IMR-90 (cell line): ENCODE data around the gene TACC2. TPM values are rescaled to one million over a fixed set of nuclear protein-coding genes. Genes with fewer than 3 reads are reported as not detected.

Source experiments
- ATAC-seq: fragments of 200-7000 bp; cut with Tn5 transposase; 2 replicates; pipeline ENCODE4 v1.9.1; 2020; ENCODE audit warnings: low read depth, mild to moderate bottlenecking, moderate library complexity
- BruUV-seq: library from RNA; stranded (reverse); fragments of 400-500 nt; replicated peaks from 2 replicates; lab custom pipeline; 2021; lab: Mats Ljungman, UMichigan
- CTCF ChIA-PET: fragments of 300-600 bp; formaldehyde crosslinking; extraction: SDS; loops from one replicate; lab custom pipeline; 2021; ENCODE audit warnings: antibody characterized with exemption; lab: Yijun Ruan, JAX
- POLR2A ChIA-PET: fragments of 300-600 bp; sonication (Branson Sonifier 250); formaldehyde crosslinking; loops from one replicate; lab custom pipeline; 2022; ENCODE audit warnings: antibody characterized with exemption; ENCODE audit not compliant: unreplicated experiment; lab: Charles Lee
- DNase-seq: peaks from one replicate; pipeline ENCODE4 v3.0.0; 2013
- H2AFZ ChIP-seq: replicated peaks from 2 replicates; pipeline ENCODE3; 2013; ENCODE audit warnings: low read length, mild to moderate bottlenecking; ENCODE audit not compliant: poor library complexity
- H2AK5ac ChIP-seq: 2 replicates; pipeline ENCODE4 v1.6.1; 2013; ENCODE audit warnings: low read depth, low read length, inconsistent platforms
- H2AK9ac ChIP-seq: replicated peaks from 2 replicates; pipeline ENCODE3; 2013; ENCODE audit warnings: mild to moderate bottlenecking, low read depth, low read length, moderate library complexity; ENCODE audit not compliant: poor library complexity
- H2BK120ac ChIP-seq: 2 replicates; pipeline ENCODE4 v1.6.1; 2013; ENCODE audit warnings: low read depth, low read length, inconsistent platforms
- H2BK15ac ChIP-seq: 3 replicates; pipeline ENCODE4 v1.6.1; 2013; ENCODE audit warnings: low read depth, low read length, inconsistent platforms
- H2BK20ac ChIP-seq: 2 replicates; pipeline ENCODE4 v1.6.1; 2013; ENCODE audit warnings: low read depth, mild to moderate bottlenecking, inconsistent platforms, low read length, moderate library complexity
- H2BK5ac ChIP-seq: 2 replicates; pipeline ENCODE4 v1.6.1; 2013; ENCODE audit warnings: mild to moderate bottlenecking, low read depth, low read length, inconsistent platforms; ENCODE audit not compliant: poor library complexity, severe bottlenecking
- H3K14ac ChIP-seq: replicated peaks from 2 replicates; pipeline ENCODE4 v1.6.1; 2013; ENCODE audit warnings: low read depth, low read length, inconsistent platforms
- H3K18ac ChIP-seq: 2 replicates; pipeline ENCODE4 v1.6.1; 2013; ENCODE audit warnings: low read depth, low read length, control low read depth
- H3K23ac ChIP-seq: 2 replicates; pipeline ENCODE4 v1.6.1; 2013; ENCODE audit warnings: low read depth, low read length, inconsistent platforms
- H3K27ac ChIP-seq: 2 replicates; pipeline ENCODE4 v1.5.1; 2013; ENCODE audit warnings: mild to moderate bottlenecking, control low read depth, low read length; ENCODE audit not compliant: insufficient read depth
- H3K27me3 ChIP-seq: 2 replicates; pipeline ENCODE4 v1.6.1; 2013; ENCODE audit warnings: low read length; ENCODE audit not compliant: control insufficient read depth, insufficient read depth
- H3K36me3 ChIP-seq: 2 replicates; pipeline ENCODE4 v1.6.1; 2013; ENCODE audit warnings: low read length, mixed read lengths; ENCODE audit not compliant: control insufficient read depth, insufficient read depth
- H3K4ac ChIP-seq: 2 replicates; pipeline ENCODE4 v1.6.1; 2013; ENCODE audit warnings: low read depth, low read length, inconsistent platforms
- H3K4me1 ChIP-seq: 2 replicates; pipeline ENCODE4 v1.6.1; 2013; ENCODE audit warnings: low read length, mixed read lengths; ENCODE audit not compliant: control insufficient read depth, insufficient read depth
- H3K4me2 ChIP-seq: 2 replicates; pipeline ENCODE4 v1.6.1; 2013; ENCODE audit warnings: low read depth, mild to moderate bottlenecking, control low read depth, low read length, moderate library complexity
- H3K4me3 ChIP-seq: 2 replicates; pipeline ENCODE4 v1.5.1; 2013; ENCODE audit warnings: low read depth, mild to moderate bottlenecking, control low read depth, low read length, moderate library complexity; ENCODE audit not compliant: insufficient read depth
- H3K56ac ChIP-seq: 2 replicates; pipeline ENCODE4 v1.6.1; 2013; ENCODE audit warnings: low read length, inconsistent platforms; ENCODE audit not compliant: insufficient read depth; ENCODE audit errors: extremely low read depth
- H3K79me1 ChIP-seq, 2 experiments: 2 replicates each; pipeline ENCODE4 v1.6.1; 2013; ENCODE audit warnings: low read length in 2 of 2, inconsistent platforms in 1 of 2, low read depth in 1 of 2
- H3K9ac ChIP-seq: 2 replicates; pipeline ENCODE4 v1.6.1; 2013; ENCODE audit warnings: low read depth, low read length, control low read depth
- H3K9me1 ChIP-seq: 2 replicates; pipeline ENCODE4 v1.6.1; 2013; ENCODE audit warnings: low read length, inconsistent platforms; ENCODE audit not compliant: insufficient read depth
- H3K9me3 ChIP-seq: 2 replicates; pipeline ENCODE4 v1.6.1; 2013; ENCODE audit warnings: low read length; ENCODE audit not compliant: control insufficient read depth, insufficient read depth
- H4K20me1 ChIP-seq: 2 replicates; pipeline ENCODE4 v1.6.1; 2013; ENCODE audit warnings: low read length, inconsistent platforms; ENCODE audit not compliant: insufficient read depth
- H4K5ac ChIP-seq: 2 replicates; pipeline ENCODE4 v1.6.1; 2013; ENCODE audit warnings: mild to moderate bottlenecking, low read depth, low read length, control low read depth
- H4K8ac ChIP-seq, 2 experiments: 2 replicates each; pipeline ENCODE4 v1.6.1; 2013; ENCODE audit warnings: low read depth in 2 of 2, low read length in 2 of 2, control low read depth in 1 of 2, inconsistent platforms in 1 of 2
- H4K91ac ChIP-seq: 2 replicates; pipeline ENCODE4 v1.6.1; 2013; ENCODE audit warnings: low read depth, low read length, inconsistent platforms; ENCODE audit not compliant: insufficient read depth
- CEBPB ChIP-seq: IDR thresholded peaks from 2 replicates; pipeline ENCODE4 v1.6.1; 2012; ENCODE audit warnings: low read depth, low read length, improper control_type of control experiment
- FOS ChIP-seq: fragments of 150-350 bp; IDR thresholded peaks from 2 replicates; pipeline ENCODE4 v1.6.1; 2016; ENCODE audit warnings: low read depth, low read length
- POLR2A ChIP-seq: IDR thresholded peaks from 2 replicates; pipeline ENCODE4 v1.6.1; 2012; ENCODE audit warnings: mild to moderate bottlenecking, low read depth, low read length
- RFX5 ChIP-seq: IDR thresholded peaks from 2 replicates; pipeline ENCODE4 v1.8.0; 2012; ENCODE audit warnings: low read depth, mild to moderate bottlenecking, low read length, moderate library complexity
- SMC3 ChIP-seq: fragments of 150-350 bp; IDR thresholded peaks from 2 replicates; pipeline ENCODE4 v1.6.1; 2016; ENCODE audit warnings: low read depth, mild to moderate bottlenecking, antibody characterized with exemption, low read length, moderate library complexity
- WGBS, 2 experiments: methylation state at CpG; one replicate each; pipeline versions ENCODE4 v1.1.5 to v1.1.7; 2013; ENCODE audit warnings: missing lambda C conversion rate in 2 of 2; ENCODE audit not compliant: insufficient read length in 1 of 2; ENCODE audit errors: extremely low coverage in 2 of 2; 5-methylcytosine and 5-hydroxymethylcytosine counted together
- dilution Hi-C: fragments of 300-500 bp; cut with HindIII; formaldehyde crosslinking; loops from one replicate; pipeline ENCODE4 v1.14.3; 2018; ENCODE audit warnings: low sequenced_read_pairs; ENCODE audit not compliant: unreplicated experiment
- in situ Hi-C: fragments of 300-500 bp; cut with MboI; formaldehyde crosslinking; loops from 3 replicates; pipeline ENCODE4 v1.14.3; 2019; ENCODE audit warnings: low sequenced_read_pairs, inconsistent platforms, mixed read lengths
- intact Hi-C: fragments of 100-400 bp; cut with micrococcal nuclease; formaldehyde crosslinking; loops from 2 replicates; pipeline ENCODE4 v1.10.0; 2022
- polyA plus RNA-seq, 3 experiments: library from polyadenylated mRNA; depleted of rRNA; stranded (reverse); fragments of >200 nt; gene quantifications; 2 replicates each; pipeline ENCODE4 v1.2.3, GENCODE V29; 2012; ENCODE audit warnings: low replicate concordance in 1 of 3
- total RNA-seq: library from RNA; depleted of rRNA; stranded (reverse); fragments of >200 nt; gene quantifications from 2 replicates; pipeline ENCODE4 v1.2.3, GENCODE V29; 2012
- TF ChIP-seq, protein P1 (sequence below): conservative IDR thresholded peaks from 2 replicates; pipeline ENCODE4 v1.5.1; 2012; ENCODE audit warnings: mild to moderate bottlenecking, low read depth, low read length, improper control_type of control experiment
- TF ChIP-seq, protein P2 (sequence below): fragments of 150-350 bp; IDR thresholded peaks from 2 replicates; pipeline ENCODE4 v1.6.1; 2017; ENCODE audit warnings: mild to moderate bottlenecking, antibody characterized with exemption, low read length, low read depth
- TF ChIP-seq, protein P3 (sequence below): fragments of 150-350 bp; IDR thresholded peaks from 2 replicates; pipeline ENCODE4 v1.6.1; 2016; ENCODE audit warnings: low read depth, mild to moderate bottlenecking, low read length, moderate library complexity, borderline replicate concordance

Gene TACC2
- total and polyA plus RNA-seq, 2 of the 4 experiments (the other 2 are of a cell fraction): 2.9 to 15.4 TPM

DNA sequence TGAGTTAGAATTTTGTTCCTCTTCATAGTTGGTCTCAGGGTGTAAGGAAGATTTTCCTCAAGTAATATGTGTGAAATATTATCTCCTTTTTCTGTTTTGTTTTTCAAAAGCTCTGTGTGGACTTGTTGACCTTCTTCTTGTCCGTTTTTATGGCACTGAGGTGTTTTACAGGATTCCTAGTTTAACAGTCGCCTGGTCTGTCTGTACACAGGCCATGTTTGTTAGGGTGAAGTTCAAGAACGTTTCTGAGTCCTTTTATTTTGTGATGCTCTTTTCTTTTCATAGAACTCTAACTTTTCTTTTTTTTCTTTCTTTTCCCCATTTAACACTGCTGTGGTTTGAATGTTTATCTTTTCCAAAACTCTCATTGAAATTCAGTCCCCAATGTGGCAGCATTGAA lies 18.5 kb downstream of the TACC2 start:
- H4K8ac ChIP-seq: no peak overlapping the region
- no peaks in the 10 kb centered on the region for H4K20me1 ChIP-seq
- H2BK120ac ChIP-seq: no peak overlapping the region
- H3K4me2 ChIP-seq: no peak overlapping the region
- H3K79me1 ChIP-seq: no peaks in the 10 kb centered on the region
- POLR2A ChIA-PET: no interaction called here
- ATAC-seq: no peak
- no peak overlapping the region for H3K14ac ChIP-seq
- H2BK5ac ChIP-seq: no peak overlapping the region
- no peak overlapping the region for H4K5ac ChIP-seq
- no peak overlapping the region for H2AK9ac ChIP-seq
- H3K9me1 ChIP-seq: no peaks in the 10 kb centered on the region
- no peak overlapping the region for H3K56ac ChIP-seq
- intact Hi-C loops (no loop called here), in situ Hi-C loops (no loop called here), dilution Hi-C loops (no loop called here)
- H4K91ac ChIP-seq: no peak overlapping the region
- no peak overlapping the region for H3K4ac ChIP-seq
- peaks cover 3% of the 10 kb centered on the region; the same call in 1 of the 2 replicates for H3K27me3 ChIP-seq
- no TSS peak for BruUV-seq
- no peak overlapping the region for H2AFZ ChIP-seq
- TF ChIP-seq POLR2A (no peak), FOS (no peak), SMC3 (no peak), CEBPB (no peak), RFX5 (no peak)
- TF ChIP-seq, protein P1, sequence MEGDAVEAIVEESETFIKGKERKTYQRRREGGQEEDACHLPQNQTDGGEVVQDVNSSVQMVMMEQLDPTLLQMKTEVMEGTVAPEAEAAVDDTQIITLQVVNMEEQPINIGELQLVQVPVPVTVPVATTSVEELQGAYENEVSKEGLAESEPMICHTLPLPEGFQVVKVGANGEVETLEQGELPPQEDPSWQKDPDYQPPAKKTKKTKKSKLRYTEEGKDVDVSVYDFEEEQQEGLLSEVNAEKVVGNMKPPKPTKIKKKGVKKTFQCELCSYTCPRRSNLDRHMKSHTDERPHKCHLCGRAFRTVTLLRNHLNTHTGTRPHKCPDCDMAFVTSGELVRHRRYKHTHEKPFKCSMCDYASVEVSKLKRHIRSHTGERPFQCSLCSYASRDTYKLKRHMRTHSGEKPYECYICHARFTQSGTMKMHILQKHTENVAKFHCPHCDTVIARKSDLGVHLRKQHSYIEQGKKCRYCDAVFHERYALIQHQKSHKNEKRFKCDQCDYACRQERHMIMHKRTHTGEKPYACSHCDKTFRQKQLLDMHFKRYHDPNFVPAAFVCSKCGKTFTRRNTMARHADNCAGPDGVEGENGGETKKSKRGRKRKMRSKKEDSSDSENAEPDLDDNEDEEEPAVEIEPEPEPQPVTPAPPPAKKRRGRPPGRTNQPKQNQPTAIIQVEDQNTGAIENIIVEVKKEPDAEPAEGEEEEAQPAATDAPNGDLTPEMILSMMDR: no peak
- TF ChIP-seq, protein P2, sequence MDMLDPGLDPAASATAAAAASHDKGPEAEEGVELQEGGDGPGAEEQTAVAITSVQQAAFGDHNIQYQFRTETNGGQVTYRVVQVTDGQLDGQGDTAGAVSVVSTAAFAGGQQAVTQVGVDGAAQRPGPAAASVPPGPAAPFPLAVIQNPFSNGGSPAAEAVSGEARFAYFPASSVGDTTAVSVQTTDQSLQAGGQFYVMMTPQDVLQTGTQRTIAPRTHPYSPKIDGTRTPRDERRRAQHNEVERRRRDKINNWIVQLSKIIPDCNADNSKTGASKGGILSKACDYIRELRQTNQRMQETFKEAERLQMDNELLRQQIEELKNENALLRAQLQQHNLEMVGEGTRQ: no peak
- TF ChIP-seq, protein P3, sequence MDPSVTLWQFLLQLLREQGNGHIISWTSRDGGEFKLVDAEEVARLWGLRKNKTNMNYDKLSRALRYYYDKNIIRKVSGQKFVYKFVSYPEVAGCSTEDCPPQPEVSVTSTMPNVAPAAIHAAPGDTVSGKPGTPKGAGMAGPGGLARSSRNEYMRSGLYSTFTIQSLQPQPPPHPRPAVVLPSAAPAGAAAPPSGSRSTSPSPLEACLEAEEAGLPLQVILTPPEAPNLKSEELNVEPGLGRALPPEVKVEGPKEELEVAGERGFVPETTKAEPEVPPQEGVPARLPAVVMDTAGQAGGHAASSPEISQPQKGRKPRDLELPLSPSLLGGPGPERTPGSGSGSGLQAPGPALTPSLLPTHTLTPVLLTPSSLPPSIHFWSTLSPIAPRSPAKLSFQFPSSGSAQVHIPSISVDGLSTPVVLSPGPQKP: no peak
- no CpG with 5 or more reads among the region's 3 CpGs for WGBS, 2 experiments
- no peak overlapping the region for H2BK20ac ChIP-seq
- H2AK5ac ChIP-seq: no peak overlapping the region
- no peaks in the 10 kb centered on the region for H3K36me3 ChIP-seq
- no peak for DNase-seq
- CTCF ChIA-PET: no interaction called here
- H3K27ac ChIP-seq: no peak overlapping the region
- no peak overlapping the region for H3K9ac ChIP-seq
- no peaks in the 10 kb centered on the region for H3K9me3 ChIP-seq
- H3K4me3 ChIP-seq: no peak overlapping the region
- H3K18ac ChIP-seq: no peak overlapping the region
- no peak overlapping the region for H3K23ac ChIP-seq
- no peak overlapping the region for H2BK15ac ChIP-seq
- H3K4me1 ChIP-seq: no peaks in the 10 kb centered on the region
